ENCODE results near the gene RNASE11. TPM values are rescaled to one million over a fixed set of nuclear protein-coding genes. Genes with fewer than 3 reads are reported as not detected.

Gene RNASE11
- total RNA-seq, 1 experiment from 2014 or later: not detected

GRCh38 chr14:20551606-20552005, 36.2 kb downstream of the RNASE11 start:
- Histone ChIP-seq H3K4me3 (ENCODE audit: low read depth, low read length, poor library complexity, severe bottlenecking) (no peak overlapping the region), H3K36me3 (ENCODE audit: insufficient read depth, low read length, poor library complexity, severe bottlenecking) (no peaks in the 10 kb centered on the region), H3K27me3 (replicated peaks; ENCODE audit: insufficient read depth, low read depth, low read length, poor library complexity) (no peaks in the 10 kb centered on the region), H3K9me3 (ENCODE audit: low read depth, low read length, poor library complexity, severe bottlenecking) (no peaks in the 10 kb centered on the region), H3K27ac (ENCODE audit: low read depth, low read length, poor library complexity, severe bottlenecking) (no peak overlapping the region), H3K4me1 (ENCODE audit: insufficient read depth, low read length, poor library complexity, severe bottlenecking) (no peaks in the 10 kb centered on the region)
- CTCF ChIA-PET: no interaction called here
- no peak for TF ChIP-seq CTCF (conservative IDR thresholded peaks at IDR 0.05; ENCODE audit: low read depth, low read length)
- no peak for TF ChIP-seq EZH2 (IDR thresholded peaks at IDR 0.05; ENCODE audit: borderline replicate concordance, low read depth, low read length, poor library complexity, severe bottlenecking)
- POLR2A ChIA-PET (ENCODE audit: low non-redundant PET): no interaction called here
- intact Hi-C loops (cut with micrococcal nuclease; ENCODE audit: unreplicated experiment): loop anchor here (5.0 kb wide), 1 partner anchor 36 kb away; the partner anchor contains the start of gene RNASE11
- BruUV-seq (replicated peaks): no TSS peak
- DNase-seq (ENCODE audit: low spot score): no peak

GRCh38 chr14:20550926-20551325, 36.9 kb downstream of the RNASE11 start:
- ChIA-PET POLR2A (ENCODE audit: low non-redundant PET) (no interaction called here), CTCF (no interaction called here)
- intact Hi-C loops (cut with micrococcal nuclease; ENCODE audit: unreplicated experiment): loop anchor here (5.0 kb wide), 1 partner anchor 36 kb away; the partner anchor contains the start of gene RNASE11

GRCh38 chr14:20548414-20549158, 39.2 kb downstream of the RNASE11 start:
- Histone ChIP-seq H3K4me1 (ENCODE audit: insufficient read depth, low read length, poor library complexity, severe bottlenecking) (no peaks in the 10 kb centered on the region), H3K9me3 (ENCODE audit: low read depth, low read length, poor library complexity, severe bottlenecking) (no peaks in the 10 kb centered on the region), H3K27me3 (replicated peaks; ENCODE audit: insufficient read depth, low read depth, low read length, poor library complexity) (no peaks in the 10 kb centered on the region), H3K4me3 (ENCODE audit: low read depth, low read length, poor library complexity, severe bottlenecking) (no peak overlapping the region), H3K36me3 (ENCODE audit: insufficient read depth, low read length, poor library complexity, severe bottlenecking) (no peaks in the 10 kb centered on the region), H3K27ac (ENCODE audit: low read depth, low read length, poor library complexity, severe bottlenecking) (no peak overlapping the region)
- TF ChIP-seq CTCF (conservative IDR thresholded peaks at IDR 0.05; ENCODE audit: low read depth, low read length) (no peak), EZH2 (IDR thresholded peaks at IDR 0.05; ENCODE audit: borderline replicate concordance, low read depth, low read length, poor library complexity, severe bottlenecking) (no peak)
- POLR2A ChIA-PET (ENCODE audit: low non-redundant PET): no interaction called here
- intact Hi-C loops (cut with micrococcal nuclease; ENCODE audit: unreplicated experiment): no loop called here
- BruUV-seq (replicated peaks): no TSS peak
- no peak for DNase-seq (ENCODE audit: low spot score)
- CTCF ChIA-PET: no interaction called here

More at GRCh38 chr14:20550926-20551325, 36.9 kb downstream of the RNASE11 start:
- no peak for DNase-seq (ENCODE audit: low spot score)
- H3K27me3 ChIP-seq (replicated peaks; ENCODE audit: insufficient read depth, low read depth, low read length, poor library complexity): no peaks in the 10 kb centered on the region
- no peak overlapping the region for H3K27ac ChIP-seq (ENCODE audit: low read depth, low read length, poor library complexity, severe bottlenecking)
- no peaks in the 10 kb centered on the region for H3K4me1 ChIP-seq (ENCODE audit: insufficient read depth, low read length, poor library complexity, severe bottlenecking)
- no peak overlapping the region for H3K4me3 ChIP-seq (ENCODE audit: low read depth, low read length, poor library complexity, severe bottlenecking)
- TF ChIP-seq CTCF (conservative IDR thresholded peaks at IDR 0.05; ENCODE audit: low read depth, low read length) (no peak), EZH2 (IDR thresholded peaks at IDR 0.05; ENCODE audit: borderline replicate concordance, low read depth, low read length, poor library complexity, severe bottlenecking) (no peak)
- no peaks in the 10 kb centered on the region for H3K36me3 ChIP-seq (ENCODE audit: insufficient read depth, low read length, poor library complexity, severe bottlenecking)
- H3K9me3 ChIP-seq (ENCODE audit: low read depth, low read length, poor library complexity, severe bottlenecking): no peaks in the 10 kb centered on the region
- no TSS peak for BruUV-seq (replicated peaks)

All from A673 (cell line).